Measurements from ENCODE around the gene HSP90AB1. TPM values are rescaled to one million over a fixed set of nuclear protein-coding genes. Genes with fewer than 3 reads are reported as not detected.

The HSP90AB1 gene
- total and polyA plus RNA-seq, 9 of the 15 experiments (the other 6 are each of a cell fraction or from before 2014, with no cell fraction given), result 1,780 to 3,358 (median 2,262) TPM

GRCh38 chr6:44203955-44204354 lies 42.9 kb upstream of the HSP90AB1 start (continued):
- TF ChIP-seq TFE3 (CRISPR knock-in tag; IDR thresholded peaks at IDR 0.05), result no peak
- TF ChIP-seq RB1 (IDR thresholded peaks at IDR 0.05; ENCODE audit: low read depth), result no peak; the same call in 1 of the 2 replicates
- no peak for TF ChIP-seq SETDB1 (IDR thresholded peaks at IDR 0.05; ENCODE audit: low read length)
- no peak for TF ChIP-seq TCF15 (CRISPR knock-in tag; IDR thresholded peaks at IDR 0.05)
- peak; percentile 34; the same call in 1 of the 2 replicates for TF ChIP-seq CEBPB (tag; IDR thresholded peaks at IDR 0.05)
- TF ChIP-seq RAD51 (IDR thresholded peaks at IDR 0.05; ENCODE audit: borderline replicate concordance, low read depth), result no peak
- peak; percentile 41 for TF ChIP-seq CXXC5 (CRISPR knock-in tag; IDR thresholded peaks at IDR 0.05)
- TF ChIP-seq RBM22 (IDR thresholded peaks at IDR 0.05; ENCODE audit: low read depth, low read length, poor library complexity, severe bottlenecking), result no peak
- TF ChIP-seq KLF13 (tag; IDR thresholded peaks at IDR 0.05; ENCODE audit: borderline replicate concordance, low read depth), result no peak
- TF ChIP-seq ZFP36 (IDR thresholded peaks at IDR 0.05; ENCODE audit: low read depth, low read length, partially characterized antibody), result no peak
- peak; percentile 51; the same call in 1 of the 2 replicates for TF ChIP-seq CBFA2T3 (IDR thresholded peaks at IDR 0.05)
- no peak for TF ChIP-seq ATF6 (CRISPR knock-in tag; IDR thresholded peaks at IDR 0.05)
- no peak for TF ChIP-seq ZKSCAN1 (IDR thresholded peaks at IDR 0.05; ENCODE audit: low read depth, low read length)
- TF ChIP-seq TFAP4 (CRISPR knock-in tag; IDR thresholded peaks at IDR 0.05; ENCODE audit: borderline replicate concordance), result peak; percentile 70
- TF ChIP-seq ZNF449 (CRISPR knock-in tag; IDR thresholded peaks at IDR 0.05), result no peak
- TF ChIP-seq FOS (IDR thresholded peaks at IDR 0.05; ENCODE audit: extremely low read depth, insufficient read length), result peak; percentile 63
- no peak for TF ChIP-seq CHAMP1 (IDR thresholded peaks at IDR 0.05)
- TF ChIP-seq TRIM28 (IDR thresholded peaks at IDR 0.05), result no peak
- TF ChIP-seq HMG20A (CRISPR knock-in tag; conservative IDR thresholded peaks at IDR 0.05), result no peak
- peak; percentile 53 for TF ChIP-seq EP300 (IDR thresholded peaks at IDR 0.05; ENCODE audit: low read length)
- TF ChIP-seq MAFK (IDR thresholded peaks at IDR 0.05; ENCODE audit: low read length), result no peak
- TF ChIP-seq NFE2 (IDR thresholded peaks at IDR 0.05; ENCODE audit: low read depth), result peak; percentile 53; the same call in 1 of the 2 replicates

Measured in K562 (cell line).